HG03039 (cell line): ENCODE data around the gene RHD.
"Not testable (repeated sequence)": the region's sequence is repeated elsewhere in the genome, so short reads cannot be mapped to it uniquely, and the experiment has no call there.

Experiments
- ATAC-seq: cut with Tn5 transposase; IDR thresholded peaks from one replicate; pipeline ENCODE4 v1.9.1; 2021; ENCODE audit warnings: mild to moderate bottlenecking, moderate library complexity; ENCODE audit not compliant: unreplicated experiment

Gene RHD

DNA sequence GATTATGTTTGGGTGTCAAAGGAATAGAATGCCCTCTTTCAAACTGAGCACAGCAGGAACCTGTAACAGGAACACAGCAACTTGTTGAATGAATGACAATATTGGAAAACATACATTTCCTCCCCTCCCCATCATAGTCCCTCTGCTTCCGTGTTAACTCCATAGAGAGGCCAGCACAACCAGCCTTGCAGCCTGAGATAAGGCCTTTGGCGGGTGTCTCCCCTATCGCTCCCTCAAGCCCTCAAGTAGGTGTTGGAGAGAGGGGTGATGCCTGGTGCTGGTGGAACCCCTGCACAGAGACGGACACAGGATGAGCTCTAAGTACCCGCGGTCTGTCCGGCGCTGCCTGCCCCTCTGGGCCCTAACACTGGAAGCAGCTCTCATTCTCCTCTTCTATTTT lies at the start of gene RHD:
Gene RHD, plus strand, starts transcription at position 272 of the 400 bp plus-strand sequence. Its CDS starts 39 bp downstream, at position 311.
- not testable (repeated sequence) for ATAC-seq

DNA sequence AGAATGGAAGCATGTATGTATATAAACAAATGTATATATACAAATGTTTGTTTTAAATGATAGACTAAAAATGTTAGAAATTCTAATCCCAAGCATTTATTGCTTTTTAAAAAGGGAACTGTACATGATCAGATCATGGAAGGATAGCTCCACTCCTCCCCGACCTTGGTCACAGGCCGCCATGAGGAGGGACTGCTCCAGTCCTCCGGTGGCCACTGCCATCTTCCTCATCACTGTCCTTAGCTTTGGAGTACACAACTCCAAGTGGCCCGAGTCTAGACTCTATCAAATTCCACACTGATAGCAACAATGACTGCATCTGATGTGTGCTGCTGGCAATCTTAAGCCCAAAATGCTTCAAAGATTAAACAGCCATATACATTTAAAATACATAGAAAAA lies 49.7 kb upstream of the RHD start:
- no peak for ATAC-seq

DNA sequence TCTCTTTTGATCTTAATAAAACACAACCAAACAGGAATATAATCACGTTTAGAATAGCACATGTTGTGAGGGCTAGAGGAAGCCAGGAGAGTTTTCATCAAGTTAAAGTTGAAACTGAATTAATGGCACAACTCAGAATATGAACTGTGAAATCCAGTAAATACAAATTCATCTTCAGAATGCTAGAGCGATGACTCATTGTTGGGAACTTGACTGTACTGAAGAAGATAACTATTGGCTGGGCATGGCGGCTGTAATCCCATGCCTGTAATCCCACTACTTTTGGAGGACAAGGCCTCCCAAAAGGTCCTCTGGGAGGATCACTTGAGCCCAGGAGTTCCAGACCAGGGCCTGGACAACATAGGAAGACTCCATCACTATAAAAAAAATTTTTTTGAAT lies 48.8 kb upstream of the RHD start:
- ATAC-seq: no peak

DNA sequence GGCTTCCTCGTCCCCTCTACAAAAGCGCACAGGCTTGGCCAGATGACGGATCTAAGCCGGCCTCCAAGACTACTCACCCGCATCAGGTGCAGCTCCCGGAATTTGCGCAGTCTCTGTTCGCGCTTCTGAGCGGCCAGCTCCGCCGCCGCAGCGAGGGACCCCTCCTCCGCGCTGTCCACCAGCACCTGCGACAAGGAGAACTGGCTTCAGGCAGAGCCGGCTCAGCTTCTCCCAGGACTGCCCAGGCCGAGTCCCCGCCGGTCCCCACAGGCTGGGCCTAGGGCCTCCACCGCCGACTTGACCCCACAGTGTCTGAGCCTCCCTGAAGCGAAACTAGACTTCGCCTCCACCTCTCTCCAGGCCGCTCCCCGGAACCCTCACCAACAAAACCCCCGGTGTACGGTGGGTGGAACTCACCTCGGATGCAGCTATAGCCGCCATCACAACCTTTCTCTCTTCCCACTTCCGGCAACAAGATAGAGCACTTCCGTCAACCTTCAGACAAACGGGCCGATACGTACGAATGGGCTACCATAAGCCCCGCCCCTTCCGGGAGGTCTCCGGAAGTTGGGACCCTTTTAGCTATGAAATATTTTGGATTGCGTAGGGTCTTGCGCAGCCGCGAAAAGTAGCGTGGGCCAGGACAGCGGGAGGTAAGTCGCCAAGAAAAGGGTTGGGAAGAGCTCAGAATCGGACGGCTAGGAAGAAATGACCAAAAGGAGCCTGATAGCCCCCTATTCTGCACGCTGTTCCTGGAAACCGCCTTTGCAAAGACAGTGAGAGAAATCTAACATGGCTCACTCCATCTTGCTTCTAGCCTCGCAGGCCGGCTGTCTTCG lies 40.1 kb upstream of the RHD start, which contains the start of gene SYF2:
Gene SYF2, minus strand, starts transcription at position 476 of the 839 bp plus-strand sequence. Its CDS starts 35 bp downstream, at position 441.
- ATAC-seq: peak; percentile 57

DNA sequence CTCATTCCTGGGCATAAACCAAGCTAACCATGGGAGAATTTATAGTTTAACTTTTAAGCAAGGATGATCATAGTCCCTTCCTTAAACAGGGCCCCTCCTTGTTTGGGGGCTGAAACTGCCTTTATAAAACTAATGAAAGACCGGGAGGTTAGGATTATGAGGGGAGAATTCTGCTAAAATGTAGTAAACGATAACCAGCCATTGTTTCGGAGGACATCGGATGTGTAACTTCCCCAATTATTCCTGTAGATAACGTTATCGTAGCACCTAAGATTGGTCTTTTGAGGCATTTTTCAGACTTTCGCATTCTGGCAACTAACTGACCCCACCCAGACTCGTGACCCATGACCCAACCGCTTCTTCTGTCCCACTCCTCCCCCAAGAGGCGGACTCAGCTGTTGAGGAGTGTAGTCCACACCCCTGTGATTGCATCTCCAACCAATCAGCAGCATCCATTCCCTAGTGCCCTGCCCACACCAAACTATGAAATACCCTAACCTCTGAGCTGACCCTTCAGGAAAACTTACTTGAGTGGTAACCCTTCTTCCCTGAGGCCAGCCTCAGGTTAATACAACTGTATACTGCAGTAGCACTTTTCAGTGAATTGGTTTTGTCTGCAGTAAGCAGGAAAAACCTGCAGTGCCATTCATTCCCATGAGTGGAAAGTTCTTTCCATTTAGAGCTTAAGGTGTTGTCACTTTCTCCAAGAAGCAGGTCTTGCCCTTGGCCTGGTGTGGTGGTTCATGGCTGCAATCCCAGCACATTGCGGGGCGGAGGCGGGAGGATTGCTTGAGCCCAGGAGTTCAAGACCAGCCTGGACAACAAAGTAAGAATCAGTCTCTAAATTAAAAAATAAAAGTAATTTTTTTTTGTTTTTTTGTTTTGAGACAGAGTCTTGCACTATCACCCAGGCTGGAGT lies 39.2 kb upstream of the RHD start:
- peak; percentile 42 for ATAC-seq

DNA sequence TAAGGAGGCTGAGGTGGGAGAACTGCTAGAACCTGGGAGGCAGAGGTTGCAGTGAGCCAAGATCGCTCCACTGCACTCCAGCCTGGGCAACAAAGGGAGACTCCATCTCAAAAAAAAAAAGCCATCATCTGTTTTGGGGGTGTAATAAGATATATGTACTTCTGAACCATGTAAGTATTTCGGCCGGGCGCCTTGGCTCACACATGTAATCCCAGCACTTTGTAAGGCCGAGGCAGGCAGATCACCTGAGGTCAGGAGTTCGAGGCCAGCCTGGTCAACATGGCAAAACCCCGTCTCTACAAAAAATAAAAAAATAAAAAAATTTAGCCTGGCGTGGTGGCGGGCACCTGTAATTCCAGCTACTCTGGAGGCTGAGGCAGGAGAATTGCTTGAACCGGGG lies 36.9 kb upstream of the RHD start:
- ATAC-seq: not testable (repeated sequence)

DNA sequence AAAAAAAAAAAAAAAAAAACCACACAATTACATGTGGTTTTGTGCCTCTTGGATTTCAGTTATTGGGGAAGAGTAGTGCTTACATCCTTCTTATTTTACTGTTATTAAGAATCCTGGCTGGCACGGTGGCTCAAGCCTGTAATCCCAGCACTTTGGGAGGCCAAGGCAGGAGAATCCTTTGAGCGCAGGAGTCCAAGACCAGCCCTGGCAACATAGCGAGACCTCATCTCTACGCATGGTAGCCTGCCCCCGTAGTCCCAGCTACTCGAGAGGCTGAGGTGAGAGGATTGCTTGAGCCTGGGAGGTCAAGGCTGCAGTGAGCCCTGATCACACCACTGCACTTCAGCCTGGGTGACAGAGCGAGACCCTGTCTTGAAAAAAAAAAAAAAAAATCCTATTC lies 36.0 kb upstream of the RHD start:
- ATAC-seq: not testable (repeated sequence)

DNA sequence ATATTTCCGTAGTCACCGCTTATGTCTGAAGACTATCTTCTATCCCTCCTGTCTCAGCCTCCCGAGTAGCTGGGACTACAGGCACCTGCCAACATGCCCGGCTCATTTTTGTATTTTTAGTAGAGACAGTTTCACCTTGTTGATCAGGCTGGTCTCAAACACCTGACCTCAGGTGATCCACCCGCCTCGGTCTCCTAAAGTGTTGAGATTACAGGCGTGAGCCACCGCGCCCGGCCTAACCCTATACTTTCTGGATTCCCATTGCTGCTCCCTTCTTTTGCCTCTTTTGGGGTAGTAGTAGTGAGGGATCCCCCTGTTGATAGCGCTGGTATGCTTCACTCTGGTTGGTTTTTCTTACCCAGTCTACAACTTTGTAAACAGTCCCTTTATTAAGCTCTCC lies 34.3 kb upstream of the RHD start:
- no peak for ATAC-seq

DNA sequence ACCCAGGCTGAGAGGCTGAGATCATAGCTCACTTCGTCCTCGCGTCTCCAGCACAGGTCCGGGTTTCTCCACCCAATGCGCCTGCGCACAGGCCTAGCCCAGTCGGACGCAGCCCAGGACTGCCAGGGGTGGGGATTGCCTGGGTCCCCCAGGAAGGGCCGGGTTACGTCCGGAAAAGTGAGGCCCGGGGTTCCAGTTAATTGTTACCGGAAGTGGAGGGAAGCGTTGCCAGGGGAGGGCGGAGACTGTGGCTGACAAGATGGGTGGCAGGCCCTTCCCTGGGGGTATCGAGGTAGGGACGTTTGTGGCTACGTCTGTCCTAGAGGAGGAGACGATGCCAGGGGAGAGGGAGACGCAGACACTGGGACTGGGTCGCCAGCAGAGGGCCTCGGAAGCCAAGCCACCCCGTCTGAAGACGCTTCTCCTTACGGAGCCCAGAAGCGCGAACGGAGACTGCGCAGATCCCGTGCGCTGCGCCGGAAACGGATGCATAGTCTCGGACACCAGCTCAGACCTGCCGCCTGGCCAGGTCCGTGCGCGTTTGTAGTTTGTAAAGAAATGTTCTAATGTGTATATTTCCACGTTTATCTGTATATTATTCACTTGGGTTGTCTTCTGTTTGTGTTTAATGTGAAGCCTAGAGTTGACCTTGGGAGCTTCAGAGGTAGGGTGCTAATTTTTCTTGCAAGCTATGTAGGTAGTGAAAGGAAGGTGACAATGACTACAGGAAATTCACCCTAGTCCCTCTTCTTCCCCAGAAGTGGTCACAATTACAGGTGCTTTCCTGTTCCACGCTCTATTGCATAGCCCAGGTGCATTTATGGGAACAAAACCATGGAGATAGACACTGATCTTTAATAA lies 32.4 kb upstream of the RHD start:
- ATAC-seq: peak; percentile 56

DNA sequence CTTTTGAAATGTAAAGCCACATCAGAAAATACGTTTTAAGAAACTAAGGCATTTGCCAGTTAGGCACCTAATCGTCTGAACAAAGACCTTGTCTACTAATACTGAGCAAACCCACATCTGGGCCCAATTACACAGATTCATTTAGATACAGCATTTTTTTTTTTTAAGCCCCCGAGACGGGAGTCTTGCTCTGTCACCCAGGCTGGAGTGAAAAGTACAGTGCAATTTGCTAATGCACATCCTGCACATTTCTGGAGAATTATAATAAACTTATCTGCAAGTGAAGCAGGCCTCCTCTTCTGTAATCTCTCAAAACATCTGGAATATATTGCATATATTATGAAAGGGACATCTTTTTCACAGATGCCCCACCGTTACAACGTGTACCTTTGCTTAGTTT lies 28.4 kb upstream of the RHD start:
- ATAC-seq: no peak

DNA sequence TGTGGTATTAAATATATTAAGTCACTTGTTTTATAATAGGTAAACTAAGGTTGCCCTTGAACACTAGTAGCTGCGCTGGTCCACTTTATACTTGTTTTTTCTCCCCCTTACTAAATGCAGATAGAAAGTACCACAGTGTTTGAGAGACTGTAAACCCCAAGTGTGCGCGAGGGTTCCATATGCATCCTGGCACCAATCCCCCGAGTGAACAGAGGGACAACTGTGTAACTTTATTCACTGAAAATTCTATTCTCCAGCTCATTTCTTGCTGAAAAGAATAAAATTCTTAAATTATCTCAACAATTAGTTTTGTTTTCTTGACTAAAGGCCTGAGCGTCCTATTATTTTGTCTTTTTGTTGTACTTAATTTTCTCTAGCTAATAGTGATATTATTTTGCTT lies 26.9 kb upstream of the RHD start:
- ATAC-seq: no peak

DNA sequence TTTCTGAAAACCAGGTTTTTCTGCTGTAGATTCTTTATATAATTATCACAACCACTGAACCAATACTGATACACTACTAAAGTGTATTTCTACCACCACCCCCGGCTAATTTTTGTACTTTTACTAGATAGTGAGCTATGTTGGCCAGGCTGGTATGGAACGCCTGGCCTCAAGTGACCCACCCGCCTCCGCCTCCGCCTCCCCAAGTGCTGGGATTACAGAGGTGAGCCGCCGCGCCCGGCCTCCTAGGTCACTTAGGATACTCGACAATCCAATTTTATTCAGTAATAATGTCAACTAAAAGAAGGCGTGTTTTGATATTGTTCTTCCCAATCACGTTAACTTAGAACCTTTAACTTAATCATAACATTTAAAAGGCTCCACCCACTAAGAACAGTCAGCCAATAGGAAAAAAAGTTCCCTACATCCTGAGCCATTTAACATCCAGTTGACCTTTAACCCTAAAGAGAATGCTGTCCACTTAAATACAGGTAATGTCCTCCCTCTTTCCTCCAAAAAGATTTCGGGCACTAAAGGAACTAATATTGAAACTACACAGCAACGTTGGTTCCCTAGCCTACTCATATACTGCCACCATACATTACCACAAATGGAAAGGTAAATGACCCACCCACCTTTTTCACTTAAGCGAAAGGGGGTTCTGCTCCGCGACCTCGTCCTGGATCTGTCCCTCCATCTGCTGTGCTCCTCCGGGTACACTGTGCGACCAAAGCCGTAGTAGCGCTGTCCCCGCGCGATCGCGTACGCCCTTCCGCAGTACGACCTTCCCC lies 26.3 kb upstream of the RHD start:
- no peak for ATAC-seq

DNA sequence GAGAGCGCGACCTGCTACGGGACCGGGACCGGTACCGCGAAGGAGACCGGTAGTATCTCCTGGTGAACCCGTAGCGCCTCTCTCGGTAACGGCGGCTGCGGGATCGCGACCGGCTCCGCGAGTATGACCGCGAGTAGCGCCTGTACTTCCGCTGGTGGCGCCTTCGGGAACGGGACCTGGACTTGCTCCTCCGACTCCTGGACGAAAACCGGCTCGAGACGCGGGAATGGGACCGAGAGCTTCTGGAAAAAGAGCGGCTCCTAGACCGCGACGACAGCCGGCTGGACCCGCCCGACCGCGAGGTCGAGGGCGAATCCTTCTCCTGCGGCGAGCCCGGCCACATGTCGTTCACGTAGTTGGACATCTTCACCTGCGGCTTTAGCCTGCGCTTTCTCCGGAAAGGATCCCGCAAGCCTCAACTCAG lies 25.7 kb upstream of the RHD start:
- no peak for ATAC-seq

DNA sequence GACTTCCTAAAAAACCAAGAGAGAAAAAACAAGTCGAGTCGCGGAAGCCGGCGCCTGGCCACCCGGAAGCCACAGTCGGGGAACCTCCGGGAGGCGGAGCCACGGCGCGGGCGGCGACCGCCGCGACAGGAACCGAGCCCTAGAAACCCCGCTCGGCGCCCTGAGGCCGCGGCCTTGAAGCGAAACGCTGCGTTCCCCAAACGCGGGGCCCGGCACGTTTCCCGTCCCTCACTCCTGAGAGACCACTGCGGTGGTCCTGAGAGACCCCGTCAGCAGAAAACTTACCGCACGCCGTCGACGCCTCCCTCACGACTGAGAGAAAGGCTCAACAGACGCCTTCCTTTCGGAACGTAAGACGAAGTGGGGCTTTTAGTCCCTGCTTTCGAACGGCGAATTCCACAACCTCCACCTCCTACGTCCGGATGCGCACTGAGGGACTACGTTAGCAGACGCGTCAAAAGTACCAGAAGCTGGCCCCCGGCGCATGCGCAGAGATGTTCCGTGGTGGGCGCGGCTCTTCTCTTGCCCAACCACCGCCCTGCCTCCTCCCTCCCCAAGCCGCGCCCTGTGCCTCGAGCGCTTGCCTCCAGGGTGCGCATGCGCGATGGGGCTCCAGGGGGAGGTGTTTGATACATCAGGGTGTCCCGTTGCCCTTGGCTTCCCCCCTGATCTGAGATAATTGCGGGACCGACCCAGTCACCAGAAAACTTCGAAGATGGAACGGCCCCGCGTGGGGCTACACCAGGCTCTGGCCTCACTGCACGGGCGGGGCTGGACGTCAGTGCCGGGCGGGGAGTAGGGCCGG lies 25.1 kb upstream of the RHD start, which contains the start of gene RSRP1:
Gene RSRP1, minus strand, starts transcription at position 431 of the 805 bp plus-strand sequence. CDS start 491 bp downstream, outside the sequence.
- peak; percentile 79 for ATAC-seq

DNA sequence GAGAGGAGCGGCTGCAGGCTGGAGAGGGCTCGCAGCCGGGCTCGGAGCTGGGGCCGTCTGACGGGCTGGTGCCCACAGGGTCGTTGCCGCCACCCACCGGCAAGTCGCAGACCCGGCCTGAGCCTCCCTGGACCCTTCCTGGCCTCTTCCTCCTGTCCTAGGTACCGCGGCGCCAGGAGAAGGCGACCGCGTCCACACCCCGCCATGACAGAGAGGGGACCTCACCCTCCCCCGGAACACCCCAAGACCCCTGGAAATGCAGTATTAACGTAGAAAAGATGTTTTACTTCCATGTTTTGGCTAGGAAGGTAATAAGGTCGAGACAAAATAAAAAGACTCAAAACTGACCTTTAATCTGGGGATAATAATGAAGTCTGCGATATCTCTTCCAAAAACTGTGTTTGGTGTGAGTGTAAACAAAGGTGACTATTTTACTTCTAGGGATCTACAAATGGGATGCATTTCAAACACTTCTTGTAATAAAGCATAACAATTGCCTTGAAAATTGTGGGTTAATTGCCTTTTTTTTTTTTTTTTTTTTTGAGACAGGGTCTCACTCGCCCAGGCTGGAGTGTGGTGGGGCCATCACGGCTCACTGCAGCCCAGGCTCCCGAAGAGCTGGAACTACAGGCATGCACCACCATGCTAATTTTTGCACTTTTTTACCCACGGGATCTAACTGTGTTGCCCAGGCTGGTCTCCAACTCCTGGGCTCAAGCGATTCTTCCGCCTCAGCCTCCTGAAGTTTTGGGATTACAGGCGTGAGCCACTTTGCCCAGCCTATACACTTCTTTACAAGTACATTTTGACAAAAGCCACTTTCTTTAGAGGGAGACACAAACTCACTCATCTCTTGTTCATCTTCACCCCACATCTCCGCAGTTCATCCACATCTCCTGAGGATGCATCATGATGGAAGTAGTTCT lies 24.2 kb upstream of the RHD start:
- ATAC-seq: no peak

DNA sequence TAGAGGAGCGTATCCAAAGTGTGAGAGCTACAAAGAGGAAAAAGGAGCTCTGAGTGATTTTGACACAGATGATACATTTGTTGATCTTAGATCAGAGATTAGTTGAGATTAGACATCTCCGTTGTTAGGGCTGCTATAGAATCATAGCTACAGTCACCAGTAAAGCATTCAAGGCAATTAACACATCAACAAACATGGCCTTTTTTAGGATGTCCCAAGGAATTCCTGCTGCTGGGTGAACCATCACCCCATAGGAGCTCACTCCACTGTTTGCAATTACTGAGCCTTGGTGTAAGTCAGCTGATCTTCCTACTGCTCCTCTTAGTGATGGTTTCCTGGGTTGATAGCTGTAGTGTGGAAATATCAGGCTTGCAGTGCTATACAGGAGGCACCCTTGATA lies 18.4 kb upstream of the RHD start:
- ATAC-seq: no peak

DNA sequence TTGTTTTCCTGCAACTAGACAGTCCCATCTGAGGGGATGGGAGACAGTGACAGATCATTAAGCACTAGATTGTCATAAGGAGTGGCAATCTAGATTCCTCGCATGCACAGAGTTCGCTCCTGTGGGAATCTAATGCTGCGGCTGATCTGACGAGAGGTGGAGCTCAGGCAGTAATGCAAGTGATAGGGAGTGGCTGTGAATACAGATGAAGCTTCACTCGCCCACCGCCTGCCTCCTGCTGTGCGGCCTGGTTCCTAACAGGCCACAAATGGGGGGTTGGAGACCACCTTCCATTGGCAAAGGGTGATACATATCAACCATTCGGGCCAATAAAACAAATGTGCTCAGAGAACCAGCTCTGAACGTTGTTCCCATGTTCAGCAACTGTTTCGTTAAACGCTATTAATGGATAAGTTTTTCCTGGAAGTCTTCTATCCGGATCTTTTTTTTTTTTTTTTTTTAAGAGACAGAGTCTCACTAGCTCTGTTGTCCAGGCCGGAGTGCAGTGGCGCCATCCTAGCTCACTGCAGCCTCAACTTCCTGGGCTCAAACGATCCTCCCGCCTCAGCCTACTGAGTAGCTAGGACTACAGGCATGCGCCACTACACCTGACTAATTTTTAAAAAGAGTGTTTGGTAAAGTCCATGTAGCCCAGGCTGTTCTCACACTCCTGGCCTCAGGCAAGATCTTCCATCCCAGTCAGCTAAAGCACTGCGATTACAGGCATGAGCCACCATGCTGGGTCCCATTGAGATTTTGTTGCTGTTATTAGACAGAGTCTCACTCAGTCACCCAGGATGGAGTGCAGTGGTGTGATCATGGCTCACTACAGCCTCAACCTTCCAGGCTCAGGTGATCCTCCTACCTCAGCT lies 16.4 kb upstream of the RHD start:
- ATAC-seq: no peak
